GM23248 (cell line): ENCODE results near the gene MSH3. TPM values are rescaled to one million over a fixed set of nuclear protein-coding genes. Genes with fewer than 3 reads are reported as not detected.

Source experiments
- DNase-seq: peaks from one replicate; pipeline ENCODE4 v3.0.0-alpha.2; 2015
- H2AFZ ChIP-seq: fragments of 200-600 bp; sonication (generic); 2 replicates; pipeline ENCODE4 v1.6.1; 2016; ENCODE audit warnings: antibody characterized with exemption
- H3F3A ChIP-seq: fragments of 200-600 bp; sonication (generic); 2 replicates; pipeline ENCODE4 v1.6.1; 2016; ENCODE audit warnings: mild to moderate bottlenecking, antibody characterized with exemption, mixed run types; ENCODE audit not compliant: insufficient read depth
- H3K27ac ChIP-seq: fragments of 200-600 bp; sonication (generic); 2 replicates; pipeline ENCODE4 v1.5.1; 2016; ENCODE audit warnings: mild to moderate bottlenecking
- H3K27me3 ChIP-seq: fragments of 200-600 bp; sonication (generic); replicated peaks from 2 replicates; pipeline ENCODE4 v1.6.1; 2016; ENCODE audit warnings: mild to moderate bottlenecking; ENCODE audit not compliant: insufficient read depth
- H3K36me3 ChIP-seq: fragments of 200-600 bp; sonication (generic); 2 replicates; pipeline ENCODE4 v1.6.1; 2016; ENCODE audit warnings: low read depth, mild to moderate bottlenecking
- H3K4me1 ChIP-seq: fragments of 200-600 bp; sonication (generic); 2 replicates; pipeline ENCODE4 v1.6.1; 2016; ENCODE audit warnings: mild to moderate bottlenecking; ENCODE audit not compliant: insufficient read depth
- H3K4me2 ChIP-seq: fragments of 200-600 bp; sonication (generic); one replicate; pipeline ENCODE4 v1.6.1; 2016; ENCODE audit warnings: mild to moderate bottlenecking; ENCODE audit not compliant: unreplicated experiment
- H3K4me3 ChIP-seq: fragments of 200-600 bp; sonication (generic); 2 replicates; pipeline ENCODE4 v1.5.1; 2016; ENCODE audit warnings: mild to moderate bottlenecking
- H3K79me2 ChIP-seq: fragments of 200-600 bp; sonication (generic); 2 replicates; pipeline ENCODE4 v1.6.1; 2016; ENCODE audit warnings: mild to moderate bottlenecking; ENCODE audit not compliant: insufficient read depth
- H3K9ac ChIP-seq: fragments of 200-600 bp; sonication (generic); 2 replicates; pipeline ENCODE4 v1.6.1; 2016; ENCODE audit warnings: mild to moderate bottlenecking
- H3K9me2 ChIP-seq: fragments of 200-600 bp; sonication (generic); 2 replicates; pipeline ENCODE4 v1.6.1; 2016; ENCODE audit warnings: mixed run types, mild to moderate bottlenecking, moderate library complexity; ENCODE audit not compliant: insufficient read depth
- H3K9me3 ChIP-seq: fragments of 200-600 bp; sonication (generic); one replicate; pipeline ENCODE4 v1.6.1; 2017; ENCODE audit warnings: low read depth
- H4K20me1 ChIP-seq: fragments of 200-600 bp; sonication (generic); 2 replicates; pipeline ENCODE4 v1.6.0; 2016; ENCODE audit not compliant: insufficient read depth
- EZH2 ChIP-seq: fragments of 200-600 bp; sonication (generic); IDR thresholded peaks from 2 replicates; pipeline ENCODE4 v1.6.1; 2018; ENCODE audit warnings: antibody characterized with exemption, mild to moderate bottlenecking; ENCODE audit not compliant: insufficient read depth, poor library complexity, severe bottlenecking
- EZH2phosphoT487 ChIP-seq: fragments of 200-600 bp; sonication (generic); IDR thresholded peaks from 2 replicates; pipeline ENCODE4 v1.6.1; 2018; ENCODE audit warnings: antibody characterized with exemption, moderate library complexity, mild to moderate bottlenecking, low read depth; ENCODE audit not compliant: insufficient read depth
- WGBS, 2 experiments: methylation state at CpG; one replicate each; pipeline ENCODE4 v1.1.6; 2015 to 2017; ENCODE audit warnings: low lambda C conversion rate in 2 of 2, low coverage in 1 of 2; ENCODE audit errors: missing lambda C conversion rate in 2 of 2; 5-methylcytosine and 5-hydroxymethylcytosine counted together
- in situ Hi-C: fragments of 300-500 bp; cut with MboI; formaldehyde crosslinking; loops from 2 replicates; pipeline ENCODE4 v1.15.0; 2020
- polyA plus RNA-seq: library from polyadenylated mRNA; unstranded; fragments of >200 nt; fragmentation: Nextera tagmentation; extraction: Ambion mirVana; gene quantifications from 2 replicates; pipeline ENCODE4 v1.2.1, GENCODE V29; 2016
- total RNA-seq: library from RNA; depleted of rRNA; stranded (reverse); fragments of >200 nt; shearing (Covaris generic); gene quantifications from 2 replicates; pipeline ENCODE4 v1.2.3, GENCODE V29; 2014

MSH3 gene
- total and polyA plus RNA-seq, 2 experiments from 2014 or later, result 11.7 to 14.0 TPM

- Histone ChIP-seq H3K4me2 (no peak overlapping the region), H3K9me3 (no peaks in the 10 kb centered on the region), H2AFZ (no peak overlapping the region), H4K20me1 (no peaks in the 10 kb centered on the region), H3K27me3 (no peaks in the 10 kb centered on the region), H3K79me2 (no peaks in the 10 kb centered on the region), H3K36me3 (no peaks in the 10 kb centered on the region), H3K9me2 (no peaks in the 10 kb centered on the region), H3K9ac (no peak overlapping the region), H3K4me1 (no peaks in the 10 kb centered on the region), H3K27ac (no peak overlapping the region), H3F3A (no peaks in the 10 kb centered on the region), H3K4me3 (no peak overlapping the region)
- in situ Hi-C loops, result no loop called here
- 95 to 100% methylated on average over 1 of the region's 1 CpG for WGBS, 2 experiments
- no peak for DNase-seq
- TF ChIP-seq EZH2phosphoT487, result no peak
- TF ChIP-seq EZH2, result no peak
Observed at GRCh38 chr5:80764786-80765185, 110.3 kb downstream of the MSH3 start.

GRCh38 chr5:80777347-80778287 lies 123.2 kb downstream of the MSH3 start:
- Histone ChIP-seq H3K9me2 (no peaks in the 10 kb centered on the region), H3K36me3 (no peaks in the 10 kb centered on the region), H4K20me1 (no peaks in the 10 kb centered on the region), H3K9me3 (no peaks in the 10 kb centered on the region), H3K27ac (no peak overlapping the region), H2AFZ (no peak overlapping the region), H3K9ac (no peak overlapping the region), H3K4me3 (no peak overlapping the region), H3K4me1 (peaks cover 6% of the 10 kb centered on the region; the same call in 1 of the 2 replicates), H3K79me2 (no peaks in the 10 kb centered on the region), H3K27me3 (no peaks in the 10 kb centered on the region), H3K4me2 (no peak overlapping the region), H3F3A (no peaks in the 10 kb centered on the region)
- no peak for TF ChIP-seq EZH2
- no peak for TF ChIP-seq EZH2phosphoT487
- no peak for DNase-seq
- in situ Hi-C loops, result no loop called here
- 93 to 94% methylated on average over 4 of the region's 4 CpGs for WGBS, 2 experiments

- no peak overlapping the region for H3K4me2 ChIP-seq
- no peaks in the 10 kb centered on the region for H4K20me1 ChIP-seq
- H3K36me3 ChIP-seq, result no peaks in the 10 kb centered on the region
- DNase-seq, result no peak
- no peaks in the 10 kb centered on the region for H3K9me2 ChIP-seq
- no peaks in the 10 kb centered on the region for H3F3A ChIP-seq
- no peaks in the 10 kb centered on the region for H3K9me3 ChIP-seq
- H3K79me2 ChIP-seq, result no peaks in the 10 kb centered on the region
- H2AFZ ChIP-seq, result no peak overlapping the region
- H3K4me1 ChIP-seq, result peaks cover 6% of the 10 kb centered on the region; the same call in 1 of the 2 replicates
- in situ Hi-C loops, result no loop called here
- H3K27ac ChIP-seq, result no peak overlapping the region
- no peaks in the 10 kb centered on the region for H3K27me3 ChIP-seq
- TF ChIP-seq EZH2, result no peak
- TF ChIP-seq EZH2phosphoT487, result no peak
- H3K9ac ChIP-seq, result no peak overlapping the region
- no peak overlapping the region for H3K4me3 ChIP-seq
- 96 to 100% methylated on average over 2 of the region's 2 CpGs for WGBS, 2 experiments
Observed at GRCh38 chr5:80780024-80780423, 125.6 kb downstream of the MSH3 start.

GRCh38 chr5:80780761-80781285 lies 126.4 kb downstream of the MSH3 start:
- no peaks in the 10 kb centered on the region for H4K20me1 ChIP-seq
- no peak overlapping the region for H3K4me2 ChIP-seq
- no peak overlapping the region for H3K9ac ChIP-seq
- H3K79me2 ChIP-seq, result no peaks in the 10 kb centered on the region
- H3K9me2 ChIP-seq, result no peaks in the 10 kb centered on the region
- 96 to 99% methylated on average over 8 of the region's 8 CpGs for WGBS, 2 experiments
- DNase-seq, result no peak
- H3K36me3 ChIP-seq, result no peaks in the 10 kb centered on the region
- no peak overlapping the region for H3K4me3 ChIP-seq
- no peaks in the 10 kb centered on the region for H3K9me3 ChIP-seq
- H3F3A ChIP-seq, result no peaks in the 10 kb centered on the region
- in situ Hi-C loops, result no loop called here
- H2AFZ ChIP-seq, result no peak overlapping the region
- H3K27ac ChIP-seq, result no peak overlapping the region
- peaks cover 6% of the 10 kb centered on the region; the same call in 1 of the 2 replicates for H3K4me1 ChIP-seq
- TF ChIP-seq EZH2 (no peak), EZH2phosphoT487 (no peak)
- H3K27me3 ChIP-seq, result no peaks in the 10 kb centered on the region
